Stimulated activated naive CD8-positive, alpha-beta T cell treated with anti-CD3 and anti-CD28 coated beads, Interleukin-15, Interleukin-2, amounts not matched to agents 100 ng/mL and 50 ng/mL, for 24 hours (primary cell): ENCODE measurements around the gene DAND5.

ENCODE experiments used
- H3K27ac Mint-ChIP-seq: one replicate; pipeline ENCODE4 v1.8.0; 2021; ENCODE audit warnings: mild to moderate bottlenecking, mixed read lengths
- H3K27me3 Mint-ChIP-seq: one replicate; pipeline ENCODE4 v1.8.0; 2021; ENCODE audit warnings: mixed read lengths
- H3K36me3 Mint-ChIP-seq: one replicate; pipeline ENCODE4 v1.8.0; 2021; ENCODE audit warnings: low read depth, mixed read lengths
- H3K4me1 Mint-ChIP-seq: one replicate; pipeline ENCODE4 v1.8.0; 2021; ENCODE audit warnings: low read depth, mixed read lengths
- H3K4me3 Mint-ChIP-seq: one replicate; pipeline ENCODE4 v1.8.0; 2021; ENCODE audit warnings: mild to moderate bottlenecking, mixed read lengths
- H3K9me3 Mint-ChIP-seq: one replicate; pipeline ENCODE4 v1.8.0; 2021; ENCODE audit warnings: mixed read lengths

DAND5 gene

DNA sequence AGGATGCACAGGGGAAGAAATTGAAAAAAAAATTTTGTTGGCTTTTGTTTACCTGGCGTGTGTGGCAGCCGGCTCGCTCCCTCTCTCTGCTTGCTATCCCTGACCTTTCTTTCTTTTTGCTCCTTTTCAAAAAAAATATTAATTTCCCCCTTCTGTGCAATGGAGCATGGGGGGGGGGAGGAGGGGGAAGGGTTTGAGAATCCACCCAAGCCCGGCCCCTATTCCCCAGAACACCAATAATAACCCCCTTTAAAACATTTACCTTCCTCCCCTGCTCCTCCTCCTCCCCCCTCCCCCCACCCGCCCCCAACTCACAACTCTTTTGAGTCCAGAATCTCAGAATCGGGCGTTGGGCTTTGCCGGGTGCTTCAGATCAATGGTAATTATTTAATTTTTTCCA, 54.3 kb downstream of the DAND5 start:
- H3K9me3 Mint-ChIP-seq: no peaks in the 10 kb centered on the region
- peaks cover 26% of the 10 kb centered on the region for H3K27me3 Mint-ChIP-seq
- peaks cover 23% of the 10 kb centered on the region for H3K4me1 Mint-ChIP-seq
- H3K4me3 Mint-ChIP-seq: peak overlapping the region; percentile 59
- no peak overlapping the region for H3K27ac Mint-ChIP-seq
- peaks cover 5% of the 10 kb centered on the region for H3K36me3 Mint-ChIP-seq
